RWPE1 (cell line): ENCODE results near the gene GXYLT1.
A peak's percentile ranks its signal among the peaks of the same experiment; 100 is the strongest.

Experiments used
- CTCF ChIA-PET: fragments of 350-600 bp; sonication (Branson Sonifier 250); formaldehyde crosslinking; extraction: SDS; loops from one replicate; lab custom pipeline; 2021; lab: Yijun Ruan, JAX
- POLR2A ChIA-PET: fragments of 400-600 bp; formaldehyde crosslinking; extraction: SDS; loops from one replicate; lab custom pipeline; 2020; ENCODE audit warnings: antibody characterized with exemption; ENCODE audit not compliant: low non-redundant PET; lab: Yijun Ruan, JAX
- DNase-seq: peaks from one replicate; pipeline ENCODE4 v3.0.0; 2012; ENCODE audit warnings: low spot score
- H3K27ac ChIP-seq: fragments of 450-650 bp; 2 replicates; pipeline ENCODE4 v1.5.1; 2017
- CTCF ChIP-seq: fragments of 450-650 bp; conservative IDR thresholded peaks from 2 replicates; pipeline ENCODE4 v1.5.1; 2017; ENCODE audit warnings: low read depth, mild to moderate bottlenecking

Gene GXYLT1

GRCh38 chr12:42167711-42168110, 23.0 kb upstream of the GXYLT1 start:
- no peak for DNase-seq
- CTCF ChIA-PET = interaction anchor here (1.3 kb wide), 1 partner anchor 54 kb away, joined by 3 read pairs; no protein-coding TSS in a partner anchor
- POLR2A ChIA-PET = interaction anchor here (0.6 kb wide), 1 partner anchor 126 kb away, joined by 7 read pairs; no protein-coding TSS in a partner anchor

GRCh38 chr12:42166501-42166900, 21.8 kb upstream of the GXYLT1 start:
- no peak for DNase-seq
- ChIA-PET POLR2A (no interaction called here), CTCF (no interaction called here)
- TF ChIP-seq CTCF = no peak
- no peak overlapping the region for H3K27ac ChIP-seq

More at GRCh38 chr12:42167711-42168110, 23.0 kb upstream of the GXYLT1 start:
- no peak for TF ChIP-seq CTCF
- H3K27ac ChIP-seq = no peak overlapping the region

GRCh38 chr12:42163913-42164312, 19.2 kb upstream of the GXYLT1 start:
- no peak for DNase-seq
- CTCF ChIA-PET = no interaction called here
- no peak for TF ChIP-seq CTCF
- POLR2A ChIA-PET = no interaction called here
- H3K27ac ChIP-seq = no peak overlapping the region

- ChIA-PET CTCF (no interaction called here), POLR2A (no interaction called here)
- no peak for DNase-seq
- no peak for TF ChIP-seq CTCF
- no peak overlapping the region for H3K27ac ChIP-seq
These were observed 18.3 kb upstream of the GXYLT1 start for GRCh38 chr12:42162965-42163364.

GRCh38 chr12:42162193-42162592, 17.5 kb upstream of the GXYLT1 start:
- H3K27ac ChIP-seq = no peak overlapping the region
- POLR2A ChIA-PET = no interaction called here
- CTCF ChIA-PET = no interaction called here
- no peak for TF ChIP-seq CTCF
- DNase-seq = peak; percentile 16

GRCh38 chr12:42161529-42161928, 16.9 kb upstream of the GXYLT1 start:
- no peak for DNase-seq
- ChIA-PET POLR2A (no interaction called here), CTCF (no interaction called here)
- no peak overlapping the region for H3K27ac ChIP-seq
- no peak for TF ChIP-seq CTCF
